Measurements from ENCODE around the gene WBP11.

- no peak for TF ChIP-seq CTCF (conservative IDR thresholded peaks at IDR 0.05; ENCODE audit: low read depth, low read length)
- no peak for TF ChIP-seq EZH2phosphoT487 (IDR thresholded peaks at IDR 0.05; ENCODE audit: borderline replicate concordance, low read length)
- TF ChIP-seq EZH2 (IDR thresholded peaks at IDR 0.05; ENCODE audit: low read length, unreplicated experiment), result no peak
These were observed 517 bp upstream of the WBP11 start for GRCh38 chr12:14803830-14804160.
